NCI-H2196 treated with DMSO at 0.1 percent for 48 hours (cell line): Measurements from ENCODE around the gene KBTBD8.

Experiments
- DNase-seq: peaks from one replicate; lab custom pipeline; 2025; ENCODE audit not compliant: unreplicated experiment; lab: John Stamatoyannopoulos, UW

Gene KBTBD8

GRCh38 chr3:66996696-66997095 is 1.4 kb upstream of the KBTBD8 start:
- no peak for DNase-seq

GRCh38 chr3:66997560-66998112 is 471 bp upstream of the KBTBD8 start:
- no peak for DNase-seq

DNA sequence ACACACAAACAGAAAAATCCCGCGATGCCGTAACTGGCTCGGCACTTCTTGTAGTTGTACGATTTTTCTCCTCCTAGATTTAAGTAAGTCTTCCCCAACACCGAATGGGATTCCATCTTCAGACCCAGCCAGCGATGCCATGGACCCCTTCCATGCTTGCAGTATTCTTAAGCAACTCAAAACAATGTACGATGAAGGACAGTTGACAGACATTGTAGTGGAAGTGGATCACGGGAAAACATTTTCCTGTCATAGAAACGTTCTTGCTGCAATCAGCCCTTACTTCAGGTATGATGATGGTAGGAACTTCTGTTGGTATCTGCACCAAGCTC is 763 bp downstream of the KBTBD8 start:
- no peak for DNase-seq

DNA sequence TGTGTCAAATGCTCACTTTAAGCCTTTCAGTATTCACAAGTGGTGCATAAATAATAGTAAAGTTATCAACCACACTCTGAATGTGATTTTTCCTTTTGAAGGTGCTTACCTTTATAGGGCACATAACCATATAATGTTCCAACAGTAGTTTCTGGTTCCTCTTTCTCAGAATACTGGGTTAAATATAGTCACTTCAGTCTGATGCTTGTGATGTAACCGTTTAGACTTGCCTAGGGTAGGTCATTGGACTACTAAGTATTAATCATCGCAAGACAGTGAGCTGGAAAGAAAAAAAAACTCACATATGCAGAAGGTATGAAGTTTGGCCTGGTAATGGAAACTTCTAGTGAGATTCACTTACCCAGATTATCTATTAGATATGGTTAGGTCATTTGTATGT is 1.9 kb downstream of the KBTBD8 start:
- DNase-seq = no peak

DNA sequence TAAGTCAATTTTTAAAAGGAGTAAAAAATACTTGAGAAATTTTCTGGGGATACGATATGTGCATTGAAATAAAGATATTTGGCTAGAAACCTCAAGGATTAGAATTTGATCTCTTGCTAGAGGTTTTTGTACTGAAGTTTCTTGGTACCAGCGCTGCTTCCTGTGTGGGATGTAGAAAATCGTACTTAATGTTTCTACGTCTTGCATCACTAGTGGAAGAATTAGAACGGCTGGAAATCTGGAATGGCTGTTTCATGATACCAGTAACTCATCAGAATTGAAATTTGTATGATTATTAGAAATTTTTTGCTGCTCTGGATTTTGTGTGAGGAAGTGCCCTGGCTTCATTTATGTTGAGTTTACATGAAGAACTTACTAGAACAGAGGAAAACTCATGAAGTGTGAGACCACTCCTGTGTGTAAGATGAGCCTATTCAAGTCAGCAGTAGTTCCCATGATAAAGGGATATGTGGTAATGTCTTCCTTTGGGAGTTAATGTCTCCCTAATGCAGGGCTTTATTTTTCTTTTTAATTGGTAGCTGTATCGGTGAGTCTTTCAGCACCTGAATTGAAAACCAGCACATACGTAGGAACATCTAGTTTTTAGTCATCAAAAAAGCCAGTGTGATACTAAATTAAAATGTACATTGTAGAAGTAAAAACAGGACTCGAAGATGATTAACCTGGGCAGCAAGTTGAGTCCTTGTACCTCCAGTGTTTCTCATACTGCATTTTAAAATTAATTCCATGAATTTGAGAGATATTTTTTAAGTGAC is 3.2 kb downstream of the KBTBD8 start:
- no peak for DNase-seq

DNA sequence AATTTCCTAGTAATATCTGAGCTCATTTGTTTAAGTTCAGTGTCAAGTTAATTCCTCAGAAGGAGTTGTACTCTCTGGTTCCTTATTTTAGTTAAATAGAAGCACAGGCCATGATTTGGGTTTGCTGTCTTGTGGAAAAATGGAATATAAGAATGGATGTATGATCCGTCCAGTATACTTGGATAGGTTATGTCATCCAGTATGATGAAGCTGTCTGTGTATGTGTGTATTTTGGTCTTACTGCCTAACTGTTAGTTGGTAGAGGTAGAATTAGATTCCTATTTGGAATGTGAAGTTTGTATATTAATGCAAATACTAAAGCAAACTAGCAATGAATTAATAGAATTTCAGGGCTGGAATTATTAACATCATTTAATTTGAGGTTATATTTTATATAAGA is 7.9 kb downstream of the KBTBD8 start:
- no peak for DNase-seq

GRCh38 chr3:67006460-67006859 is 8.4 kb downstream of the KBTBD8 start:
- no peak for DNase-seq

DNA sequence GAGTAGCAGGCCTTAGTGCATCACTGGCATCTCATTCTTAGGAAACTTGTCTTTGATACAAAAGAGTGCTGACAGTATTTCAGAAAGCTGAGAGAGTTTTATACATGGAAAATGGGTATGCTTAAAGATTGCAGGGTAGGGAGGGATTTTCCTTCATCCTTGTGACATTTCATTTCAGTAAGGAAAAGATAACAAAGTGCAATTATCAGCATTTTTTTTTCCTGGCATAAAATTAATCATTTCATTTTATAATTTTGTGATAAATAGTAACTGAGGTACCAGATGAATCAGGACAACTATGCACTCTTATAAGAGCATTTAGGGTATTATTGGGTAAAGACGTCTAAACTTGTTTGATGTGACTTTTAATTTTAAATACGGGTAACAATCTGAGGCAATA is 10.3 kb downstream of the KBTBD8 start:
- no peak for DNase-seq

GRCh38 chr3:67009716-67010115 is 11.6 kb downstream of the KBTBD8 start:
- no peak for DNase-seq

- no peak for DNase-seq
These were observed 13.5 kb downstream of the KBTBD8 start for GRCh38 chr3:67011414-67012131.

DNA sequence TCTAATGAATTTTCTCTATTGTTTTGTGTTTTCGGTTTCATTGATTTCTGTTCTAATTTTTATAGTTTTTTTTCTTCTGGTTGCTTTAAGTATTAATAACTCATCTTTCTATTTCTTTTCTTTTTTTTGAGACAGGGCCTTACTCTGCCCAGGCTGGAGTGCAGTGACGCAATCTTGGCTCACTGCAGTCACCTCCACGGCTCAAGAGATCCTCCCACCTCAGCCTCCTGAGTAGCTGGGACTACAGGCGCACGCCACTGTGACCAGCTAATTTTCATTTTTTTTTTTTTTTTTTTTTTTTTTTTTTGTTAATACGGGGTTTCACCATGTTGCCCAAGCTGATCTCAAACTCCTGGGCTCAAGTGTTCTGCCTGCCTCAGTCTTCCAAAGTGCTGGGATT is 14.5 kb downstream of the KBTBD8 start:
- no peak for DNase-seq

DNA sequence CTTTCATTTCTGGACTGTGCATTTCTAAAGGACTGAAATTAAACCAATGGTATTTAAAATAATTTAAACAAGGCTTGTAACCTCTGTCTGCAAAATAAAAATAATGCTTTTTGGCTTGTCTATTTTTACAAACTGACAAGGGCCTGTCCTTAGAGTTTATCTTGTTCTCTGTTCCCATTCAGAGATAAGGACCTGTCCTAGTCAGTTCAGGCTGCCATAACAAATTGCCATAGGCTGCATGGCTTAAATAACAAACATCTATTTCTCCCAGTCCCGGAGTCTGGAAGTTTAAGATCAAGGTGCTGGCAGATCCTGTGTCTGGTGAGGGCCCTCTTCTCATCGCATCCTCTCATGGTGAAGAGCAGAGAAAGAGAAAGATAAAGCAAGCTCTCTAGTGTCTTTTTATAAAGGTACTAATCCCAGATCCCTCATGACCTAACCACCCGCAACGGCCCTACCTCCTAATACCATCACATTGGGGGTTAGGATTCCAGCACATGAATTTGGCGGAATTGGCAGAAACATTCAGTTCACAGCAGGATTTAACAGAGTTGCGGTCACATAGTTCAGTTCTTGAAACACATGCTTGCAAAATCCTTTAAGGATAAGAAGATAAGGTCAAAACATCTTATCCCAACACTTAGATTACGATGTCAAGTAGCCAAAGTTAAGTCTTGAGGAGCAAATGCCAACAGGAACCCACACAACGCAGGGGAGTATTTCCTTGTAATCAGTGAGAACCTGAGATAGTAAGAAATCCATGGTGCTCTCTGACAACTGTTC is 17.8 kb downstream of the KBTBD8 start:
- no peak for DNase-seq

- no peak for DNase-seq
These were observed 18.5 kb downstream of the KBTBD8 start for GRCh38 chr3:67016522-67017080.

DNA sequence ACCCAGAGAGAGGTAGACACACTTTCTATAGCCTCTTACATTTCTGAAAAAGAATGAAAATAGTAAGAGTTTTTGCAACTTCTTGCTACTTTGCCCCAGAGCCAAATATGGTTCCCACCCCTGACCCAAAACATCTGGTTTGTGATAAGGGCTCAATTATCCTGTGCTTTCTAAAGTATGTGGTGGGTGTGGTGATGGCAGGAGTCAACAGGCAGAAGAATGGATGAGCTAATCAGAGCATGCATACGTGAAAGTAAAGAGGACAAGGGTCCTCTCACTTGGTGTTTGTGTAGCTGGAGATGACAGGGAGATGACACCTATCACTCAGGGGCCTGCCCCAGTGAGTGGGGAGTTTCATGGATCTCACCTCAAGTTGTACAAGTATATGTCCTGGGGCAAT is 19.1 kb downstream of the KBTBD8 start:
- DNase-seq = no peak

DNA sequence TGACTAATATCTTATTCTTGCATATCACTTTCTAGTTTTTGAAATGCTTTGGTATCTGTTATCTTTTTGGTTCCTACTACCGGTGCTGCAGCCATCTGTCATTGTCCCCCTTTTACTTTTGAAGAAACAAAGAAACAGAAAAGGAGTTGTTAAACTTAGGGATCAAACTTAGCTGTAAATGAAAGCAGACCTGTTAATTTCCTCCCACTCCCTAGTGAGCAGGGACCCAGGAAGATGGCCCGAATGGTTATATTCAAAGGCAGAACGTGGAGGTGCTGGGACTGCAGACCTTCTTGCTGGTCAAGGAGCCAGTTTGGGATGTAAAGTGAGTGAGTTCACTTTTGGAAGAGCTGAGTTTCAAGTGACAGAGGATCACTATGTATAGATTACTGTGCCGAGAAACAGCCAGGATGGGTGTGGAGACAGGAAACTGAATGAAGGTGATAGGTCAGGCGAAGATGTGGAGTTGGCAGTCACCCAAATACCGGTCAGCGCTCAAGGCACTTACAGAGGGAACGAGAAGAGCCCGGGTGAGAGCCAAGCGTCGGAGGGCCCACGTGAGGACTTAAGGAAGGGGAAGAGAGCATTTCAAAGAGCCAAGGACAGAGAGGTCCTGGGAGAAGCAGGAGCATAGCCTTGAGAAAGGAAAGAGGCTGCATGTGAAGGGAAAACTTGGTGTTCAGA is 20.1 kb downstream of the KBTBD8 start:
- no peak for DNase-seq

DNA sequence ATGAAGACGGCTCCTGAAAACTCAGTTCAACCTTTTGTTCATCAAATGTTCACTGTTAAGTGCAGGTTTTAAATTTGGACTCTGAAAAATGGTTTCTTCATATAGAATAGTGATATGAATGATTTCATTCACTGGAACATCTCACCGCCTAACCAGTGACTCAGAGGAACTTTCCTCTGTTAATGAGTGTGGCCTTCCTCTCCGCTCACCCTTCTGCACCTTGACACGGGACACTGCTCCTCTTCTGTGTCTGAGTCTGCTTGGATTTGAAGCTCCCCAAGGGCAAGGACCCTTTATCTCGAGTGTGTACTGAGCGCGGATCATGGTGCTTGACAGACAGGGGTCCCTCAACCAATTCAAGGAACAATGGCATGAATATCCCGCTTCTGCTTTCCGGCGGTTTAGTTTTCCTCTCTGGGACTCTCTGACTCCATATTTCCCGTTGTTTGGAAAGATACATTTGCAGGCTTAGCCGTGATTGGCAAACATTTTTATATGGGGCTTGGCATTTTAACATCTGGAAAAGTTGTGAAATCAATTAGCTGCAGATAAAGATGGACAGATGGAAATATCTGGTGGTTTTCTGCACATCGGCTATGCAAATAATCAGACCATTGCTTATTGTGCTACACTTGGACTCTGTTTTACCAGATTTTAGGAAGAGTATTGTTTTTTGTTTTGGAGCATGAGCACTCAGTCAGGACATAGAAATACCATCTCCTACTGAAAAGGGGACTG is 20.9 kb downstream of the KBTBD8 start:
- DNase-seq = no peak

- DNase-seq = no peak
These were observed 30.1 kb downstream of the KBTBD8 start for GRCh38 chr3:67028001-67028784.

GRCh38 chr3:67030785-67031740 is 33.0 kb downstream of the KBTBD8 start:
- DNase-seq = no peak
